ENCODE measurements around the gene PHF2.

Gene PHF2

DNA sequence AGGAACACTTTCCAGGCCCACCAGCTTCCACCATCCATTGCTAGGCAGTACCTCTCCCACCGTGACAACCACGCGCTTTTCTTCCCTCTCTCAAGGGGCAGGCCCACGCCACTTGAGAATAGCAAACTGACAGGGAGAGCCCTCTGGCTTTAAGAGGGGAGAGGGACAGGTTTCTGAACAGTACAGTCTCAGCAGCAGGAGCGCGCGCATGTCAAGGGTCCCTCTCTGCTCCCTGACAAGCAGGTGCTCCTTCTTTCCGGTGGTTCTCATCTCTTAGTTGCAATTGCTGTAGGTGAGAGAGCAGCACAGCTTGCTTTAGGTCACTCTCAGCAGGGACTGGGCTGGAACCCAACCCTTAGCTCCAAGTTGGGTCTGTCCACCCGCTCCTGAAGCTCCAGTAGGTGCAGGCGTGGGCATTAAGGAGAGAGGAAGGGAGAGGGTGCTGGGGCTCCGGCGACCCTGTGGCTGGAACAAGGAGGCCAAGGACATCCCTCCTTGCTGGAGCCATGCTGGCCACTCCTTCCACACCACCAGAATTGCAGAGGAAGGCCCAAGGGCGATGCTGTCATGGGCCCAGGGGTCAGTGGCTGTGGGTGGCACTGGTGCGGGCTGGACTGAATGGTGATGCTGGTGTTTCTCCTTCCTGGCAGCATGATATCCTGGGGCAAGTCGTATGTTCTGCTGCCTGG, 9.0 kb upstream of the PHF2 start:
- DNase-seq (ENCODE audit: low read depth in 2 of 3, low spot score in 1 of 3), result no peak

DNA sequence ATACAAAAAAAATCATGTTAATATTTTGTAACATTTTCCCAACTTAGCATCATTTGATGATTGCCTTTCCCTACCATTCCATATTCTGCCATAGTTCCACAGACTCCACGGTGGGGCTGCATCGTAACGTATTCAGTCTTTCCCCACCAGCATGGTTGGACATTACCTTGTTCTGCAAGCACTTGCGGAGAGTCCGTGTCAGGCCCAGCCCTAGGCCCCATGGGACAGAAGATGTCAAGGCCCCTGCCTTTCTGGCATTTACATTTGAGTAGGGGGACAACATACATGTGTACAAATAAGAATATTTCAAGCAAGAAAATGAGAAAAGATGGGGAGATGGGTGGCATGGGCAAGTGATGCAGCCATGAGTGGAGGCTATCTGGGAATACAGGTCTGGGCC, 8.2 kb upstream of the PHF2 start:
- no peak for DNase-seq (ENCODE audit: low read depth in 2 of 3, low spot score in 1 of 3)

DNA sequence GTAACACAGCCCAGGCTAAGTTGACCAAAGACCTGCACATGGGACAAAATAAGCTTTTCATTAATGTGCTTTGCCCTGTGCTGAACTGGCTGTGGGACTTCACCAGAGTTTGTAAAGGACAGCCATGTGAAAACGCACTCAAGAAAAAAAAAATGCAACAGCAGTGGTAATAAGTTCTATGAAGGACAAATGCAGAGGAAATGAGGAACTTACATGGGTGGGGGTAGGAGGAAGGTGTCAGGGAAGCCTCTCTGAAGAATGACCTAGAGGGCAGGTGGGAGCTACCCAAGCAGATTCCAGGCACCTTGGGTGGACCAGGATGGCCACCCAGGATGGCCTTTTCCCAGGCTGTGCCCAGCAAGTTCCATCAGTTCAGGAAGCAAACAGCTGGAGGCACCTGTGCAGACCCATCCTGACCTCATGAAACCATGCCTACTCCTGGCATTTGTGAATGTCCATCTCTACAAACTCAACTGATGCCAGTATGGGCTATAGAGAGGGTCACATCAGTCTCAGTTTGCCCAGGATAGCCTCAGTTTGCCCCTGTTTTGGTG, 6.7 kb upstream of the PHF2 start:
- no peak for DNase-seq (ENCODE audit: low read depth in 2 of 3, low spot score in 1 of 3)

DNA sequence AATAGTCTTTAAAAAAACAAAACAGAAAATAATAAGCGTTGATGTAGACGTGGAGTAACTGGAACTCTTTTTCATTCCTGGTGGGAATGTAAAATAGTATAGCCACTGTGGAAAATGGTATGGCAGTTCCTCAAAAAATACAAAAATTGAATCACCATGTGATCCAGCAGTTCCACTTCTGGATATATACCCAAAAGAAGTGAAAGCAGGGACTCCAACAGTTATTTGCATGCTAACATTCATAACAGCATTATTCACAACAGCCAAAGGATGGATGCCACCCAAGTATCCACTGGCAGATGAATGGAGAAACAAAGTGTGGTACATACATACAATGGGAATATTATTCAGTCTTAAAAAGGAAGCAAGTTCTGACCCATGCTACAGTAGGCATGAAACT, 4.2 kb upstream of the PHF2 start:
- no peak for DNase-seq (ENCODE audit: low read depth in 2 of 3, low spot score in 1 of 3)

DNA sequence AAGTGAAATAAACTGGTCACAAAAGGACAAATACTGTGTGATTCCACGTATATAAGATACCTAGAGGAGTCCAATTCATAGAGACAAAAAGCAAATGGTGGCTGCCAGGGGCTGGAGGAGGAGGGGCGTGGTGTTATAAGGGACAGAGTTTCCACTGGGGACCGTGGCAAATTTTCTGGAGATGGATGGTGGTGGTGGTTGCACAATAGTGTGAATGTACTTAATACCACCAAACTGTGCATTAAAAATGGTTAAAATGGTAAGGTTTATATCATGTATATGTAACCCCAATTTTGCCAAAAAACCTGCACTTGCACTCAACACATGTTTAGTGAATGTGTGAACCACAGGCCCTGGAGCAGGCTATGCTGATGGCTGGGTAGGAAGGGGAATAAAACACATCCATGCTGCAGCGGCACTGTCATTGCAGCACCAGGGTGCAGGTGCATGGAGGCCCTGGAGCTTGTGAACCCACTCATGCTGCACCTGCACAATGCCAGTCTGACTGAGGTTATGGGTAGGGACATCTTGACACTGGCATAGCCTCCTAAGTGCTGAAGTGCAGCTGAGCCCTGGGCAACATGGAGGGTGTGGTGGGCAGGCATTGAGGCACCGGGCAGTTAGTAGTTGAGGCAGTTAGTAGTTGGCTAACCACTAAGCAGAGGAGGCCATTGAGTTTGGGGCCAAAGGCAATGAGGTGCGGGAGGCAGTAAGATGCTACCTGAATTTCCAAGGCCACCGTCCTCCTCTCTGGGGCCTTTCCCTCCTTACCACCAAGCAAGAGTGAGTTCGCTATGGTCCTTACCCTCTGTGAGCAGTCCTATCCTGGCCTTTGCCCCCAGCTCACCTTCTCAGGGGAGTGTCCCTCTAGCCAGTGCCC, 3.5 kb upstream of the PHF2 start:
- DNase-seq (ENCODE audit: low read depth in 2 of 3, low spot score in 1 of 3), result no peak

DNA sequence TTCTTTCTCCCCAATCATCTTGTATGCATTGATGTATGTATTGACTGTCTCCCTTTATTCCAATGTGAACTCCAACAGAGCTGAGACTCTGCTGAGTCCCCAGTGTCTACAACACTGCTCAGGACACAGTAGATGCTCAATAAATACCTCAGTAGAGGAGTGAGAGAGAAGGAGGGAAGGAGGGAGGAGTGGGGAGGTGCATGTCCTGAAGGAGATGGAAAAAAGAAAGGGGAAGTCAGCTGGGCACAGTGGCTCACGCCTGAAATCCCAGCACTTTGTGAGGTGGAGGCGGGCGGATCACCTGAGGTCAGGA, 2.9 kb upstream of the PHF2 start:
- no peak for DNase-seq (ENCODE audit: low read depth in 2 of 3, low spot score in 1 of 3)

DNA sequence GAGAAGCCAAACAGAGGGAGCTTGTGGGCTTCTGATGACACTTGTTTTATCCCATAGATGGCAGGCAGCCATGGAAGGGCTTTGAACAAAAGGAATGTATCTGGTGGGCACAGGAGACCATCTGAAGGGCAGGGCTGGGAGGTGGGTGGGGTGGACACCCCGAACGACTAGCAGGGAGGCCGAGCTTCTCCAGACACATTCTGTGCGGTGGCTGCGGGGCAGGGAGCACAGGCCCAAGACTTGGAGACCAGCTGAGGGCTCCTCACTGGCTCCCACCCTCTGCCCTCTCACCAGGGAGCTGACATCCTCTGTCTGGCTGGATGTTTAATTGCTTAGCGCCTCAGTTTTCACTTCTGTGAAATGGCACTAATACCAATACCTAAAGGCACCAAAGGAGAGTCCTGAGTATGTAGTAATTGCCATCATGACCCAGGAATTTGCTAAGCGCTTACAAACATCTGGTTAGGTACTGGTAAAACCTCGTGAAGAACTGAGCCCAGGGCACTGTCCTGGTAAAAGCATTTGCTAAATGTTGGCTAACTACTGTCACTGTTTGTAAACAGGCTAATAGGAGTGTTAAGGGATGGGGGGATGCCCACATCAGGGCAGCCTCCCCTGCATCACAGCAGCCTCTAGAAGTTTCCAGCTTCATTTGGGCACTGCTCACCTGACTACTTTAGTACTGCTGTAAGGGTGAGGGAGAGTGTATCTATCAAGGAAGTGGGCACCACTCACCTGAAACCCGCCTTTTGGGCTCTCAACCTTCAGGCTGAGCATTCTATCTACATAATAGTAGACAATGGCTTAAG, 2.1 kb upstream of the PHF2 start:
- DNase-seq (ENCODE audit: low read depth in 2 of 3, low spot score in 1 of 3), result no peak

DNA sequence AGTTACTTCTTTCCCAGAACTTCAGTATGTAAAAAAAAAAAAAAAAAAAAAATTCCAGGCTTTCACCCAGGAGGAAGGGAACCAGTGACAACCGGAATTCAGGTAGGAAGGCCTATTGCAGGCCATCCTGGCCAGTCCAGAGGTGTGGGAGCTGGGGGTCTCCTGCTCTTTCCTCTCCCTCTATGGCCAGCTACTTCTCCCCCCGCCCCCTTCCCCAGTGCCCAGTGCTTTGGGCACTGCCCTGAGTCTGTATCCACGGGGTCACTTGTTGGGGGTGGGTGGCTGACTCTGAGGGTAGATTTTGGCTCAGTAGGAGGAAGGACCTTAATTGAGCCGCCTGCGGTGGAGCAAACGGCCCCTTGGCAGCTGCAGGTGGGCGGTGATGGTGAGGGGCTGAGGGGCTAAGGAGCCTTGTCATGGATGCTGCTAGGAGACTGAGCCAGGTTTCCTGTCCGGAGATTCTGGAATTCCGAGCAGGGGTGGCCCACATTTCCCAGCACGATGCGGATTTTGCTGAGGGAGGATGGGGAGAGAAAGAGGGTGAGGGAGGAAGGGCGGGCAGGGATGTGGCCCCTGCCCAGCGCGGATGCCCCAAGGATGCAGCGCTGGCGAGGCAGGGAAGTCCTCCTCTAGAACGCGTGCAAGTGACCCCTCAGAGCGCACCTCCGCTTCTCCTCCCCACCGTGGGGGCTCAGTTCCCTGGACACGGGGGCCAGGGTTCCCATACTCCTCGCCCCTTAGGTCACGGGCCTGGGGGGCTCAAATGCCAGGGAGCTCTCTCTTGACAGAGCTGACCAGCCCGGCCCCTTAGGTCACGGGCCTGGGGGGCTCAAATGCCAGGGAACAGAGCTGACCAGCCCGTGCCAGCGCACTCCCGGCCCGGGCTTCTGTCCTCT, 1.2 kb upstream of the PHF2 start:
- no peak for DNase-seq (ENCODE audit: low read depth in 2 of 3, low spot score in 1 of 3)

DNA sequence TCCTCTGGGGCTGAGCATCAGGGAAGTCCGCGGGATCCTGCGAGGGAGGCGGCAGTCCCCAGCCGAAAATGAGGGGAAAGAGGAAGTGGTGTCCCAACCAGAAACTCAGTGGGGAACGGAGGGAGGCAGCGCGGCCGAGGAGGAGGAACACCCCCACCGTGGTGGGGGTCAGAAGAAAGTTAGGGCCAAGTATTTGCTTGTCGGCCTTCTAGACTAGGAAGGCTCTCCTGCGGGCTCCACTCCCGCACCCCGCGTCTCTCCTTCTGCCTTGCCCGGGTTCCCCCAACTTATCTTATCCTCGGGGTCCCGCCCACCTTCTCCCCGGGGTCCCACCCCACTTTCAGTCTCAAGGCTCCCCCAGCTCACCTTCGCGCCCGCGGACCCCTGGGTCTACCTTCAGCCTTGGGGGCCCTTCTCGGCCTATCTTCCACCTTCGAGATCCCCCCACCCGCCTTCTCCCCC, 557 bp upstream of the PHF2 start:
- peak in 1 of 3 donors; percentile 42 for DNase-seq (ENCODE audit: low read depth in 2 of 3, low spot score in 1 of 3)

DNA sequence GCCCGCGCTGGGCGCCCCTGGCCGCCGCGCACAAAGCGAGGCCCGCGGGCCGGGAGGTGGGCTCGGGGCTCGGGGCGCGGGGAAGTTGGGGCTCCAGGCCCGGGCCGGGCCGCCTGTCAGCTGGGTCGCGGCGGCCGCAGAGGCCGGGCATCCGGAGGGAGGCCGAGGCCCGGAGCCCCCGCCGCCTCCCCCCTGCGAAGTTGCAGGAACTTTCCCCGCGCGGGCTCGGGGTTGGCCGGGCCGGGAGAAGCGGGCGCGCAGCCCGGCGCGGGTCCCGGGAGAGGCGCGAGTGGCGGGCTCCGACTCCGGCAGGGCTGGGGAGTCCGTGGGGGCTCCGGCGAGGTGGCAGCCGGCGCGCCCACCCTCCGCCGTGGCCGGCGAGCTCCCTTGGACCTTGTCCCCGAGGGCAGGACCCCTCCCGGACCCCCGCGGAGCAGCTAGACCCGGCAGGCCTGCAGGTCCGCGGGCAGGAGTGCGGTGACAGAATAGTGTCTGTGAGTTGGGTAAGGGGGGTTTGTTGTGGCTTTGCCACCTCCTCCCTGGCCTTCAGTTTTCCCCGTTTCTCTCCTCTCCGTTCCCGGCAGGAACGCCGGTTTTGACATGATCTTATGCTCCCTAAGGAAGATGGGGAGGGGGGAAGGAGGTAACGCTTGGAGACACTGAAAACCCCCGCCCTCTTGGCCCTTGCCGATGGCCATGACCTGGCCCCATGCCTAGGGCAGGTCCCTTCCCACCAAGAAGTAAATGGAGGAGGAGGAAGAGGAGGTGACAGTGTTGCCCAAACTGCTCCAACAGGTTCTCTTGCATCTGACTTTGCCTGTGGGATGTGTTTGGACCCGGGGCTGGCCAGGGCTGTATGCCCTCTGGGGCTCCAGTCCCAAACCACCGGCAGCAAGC, 942 bp downstream of the PHF2 start:
- DNase-seq (ENCODE audit: low read depth in 2 of 3, low spot score in 1 of 3), result no peak

DNA sequence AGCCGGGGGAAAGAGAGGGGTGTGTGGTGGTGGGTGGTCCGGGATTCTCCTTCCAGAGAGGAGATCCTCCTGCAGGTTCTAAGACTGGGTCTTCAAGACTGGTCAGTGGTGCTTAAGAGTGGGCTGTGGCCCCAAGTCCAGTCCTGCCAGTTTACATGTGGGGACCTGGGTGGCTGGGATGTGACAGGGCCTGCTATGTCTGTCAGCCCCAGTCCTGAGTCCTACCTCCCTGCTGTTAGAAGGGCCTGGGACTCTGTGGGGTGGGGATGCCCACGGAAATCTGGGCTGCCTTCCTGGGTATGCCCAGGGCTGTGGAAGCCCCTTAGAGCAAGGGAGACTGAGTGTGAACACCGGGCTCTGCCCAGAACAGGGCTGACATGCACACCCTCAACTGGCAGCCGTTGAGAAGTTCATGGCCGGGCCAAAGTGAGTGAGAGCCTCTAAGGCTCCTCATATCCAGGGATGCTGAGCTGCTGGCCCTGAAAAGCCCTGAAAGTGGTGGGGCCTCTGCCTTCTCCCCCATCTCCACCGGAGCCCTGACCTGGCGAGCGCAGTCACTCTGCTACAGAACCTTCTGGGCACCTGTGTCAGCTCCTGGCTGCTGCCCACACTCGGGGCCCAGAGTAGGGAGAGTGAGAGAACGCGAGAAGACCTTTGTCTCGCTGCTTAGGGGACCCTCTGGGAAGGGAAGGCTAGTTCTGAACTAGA, 1.7 kb downstream of the PHF2 start:
- DNase-seq (ENCODE audit: low read depth in 2 of 3, low spot score in 1 of 3), result no peak

DNA sequence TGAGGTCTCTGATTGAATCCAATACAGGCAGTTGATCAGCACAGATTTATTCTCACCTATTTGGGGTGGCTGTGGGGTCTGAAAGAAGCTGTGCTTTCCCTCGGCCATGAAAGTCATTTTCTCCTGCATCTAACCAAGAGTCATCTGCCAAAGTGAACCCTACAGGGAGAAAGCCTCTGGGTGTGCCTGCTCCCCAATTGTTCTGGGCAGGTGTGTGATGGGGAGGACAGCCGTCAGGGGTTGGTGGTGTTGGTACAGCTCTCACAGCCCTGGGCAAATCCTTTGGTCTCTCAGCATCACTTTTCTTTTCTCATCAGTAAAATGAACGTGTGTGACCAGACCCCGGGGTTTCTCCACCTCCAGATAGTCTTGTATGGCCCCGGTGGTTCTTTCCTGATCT, 2.5 kb downstream of the PHF2 start:
- DNase-seq (ENCODE audit: low read depth in 2 of 3, low spot score in 1 of 3), result no peak

DNA sequence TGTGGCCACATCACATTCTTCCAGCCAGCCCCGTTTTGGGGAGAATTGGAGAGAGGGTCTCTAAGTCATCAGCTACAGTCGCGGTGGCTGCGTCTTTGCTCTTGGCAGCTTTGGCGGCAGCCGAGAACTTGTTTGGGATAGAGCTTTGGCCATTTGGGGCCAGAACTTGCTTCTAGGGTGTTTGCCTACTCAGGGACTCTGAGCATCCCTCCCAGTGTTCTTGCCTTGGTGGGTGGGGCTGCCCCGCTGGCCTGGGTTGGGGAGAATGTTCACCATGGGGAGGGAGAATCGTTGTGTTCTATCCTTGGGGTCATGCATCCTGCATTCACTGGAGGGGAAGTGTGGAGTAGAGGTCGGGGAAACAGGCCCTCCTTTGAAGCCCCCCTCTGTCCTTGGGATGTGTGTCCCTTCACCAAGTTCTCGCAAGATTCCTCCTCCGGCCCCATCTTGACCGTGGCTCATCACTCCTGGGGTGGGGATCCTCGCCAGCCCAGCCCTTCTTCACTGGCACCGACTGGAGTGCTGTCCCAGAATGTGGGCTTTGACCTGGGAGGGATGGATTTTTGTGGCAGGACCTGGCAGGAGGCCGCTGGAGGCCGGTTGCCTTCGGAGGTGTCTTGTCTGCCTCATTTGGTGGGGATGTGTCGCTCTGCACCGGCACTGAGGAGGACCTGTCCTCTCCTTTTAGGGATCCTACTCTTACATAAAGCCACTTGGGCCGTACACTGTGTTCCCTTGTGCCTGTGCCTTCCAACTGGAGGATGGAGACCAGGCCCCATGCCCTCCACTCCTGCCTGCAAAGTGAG, 3.5 kb downstream of the PHF2 start:
- DNase-seq (ENCODE audit: low read depth in 2 of 3, low spot score in 1 of 3), result no peak

DNA sequence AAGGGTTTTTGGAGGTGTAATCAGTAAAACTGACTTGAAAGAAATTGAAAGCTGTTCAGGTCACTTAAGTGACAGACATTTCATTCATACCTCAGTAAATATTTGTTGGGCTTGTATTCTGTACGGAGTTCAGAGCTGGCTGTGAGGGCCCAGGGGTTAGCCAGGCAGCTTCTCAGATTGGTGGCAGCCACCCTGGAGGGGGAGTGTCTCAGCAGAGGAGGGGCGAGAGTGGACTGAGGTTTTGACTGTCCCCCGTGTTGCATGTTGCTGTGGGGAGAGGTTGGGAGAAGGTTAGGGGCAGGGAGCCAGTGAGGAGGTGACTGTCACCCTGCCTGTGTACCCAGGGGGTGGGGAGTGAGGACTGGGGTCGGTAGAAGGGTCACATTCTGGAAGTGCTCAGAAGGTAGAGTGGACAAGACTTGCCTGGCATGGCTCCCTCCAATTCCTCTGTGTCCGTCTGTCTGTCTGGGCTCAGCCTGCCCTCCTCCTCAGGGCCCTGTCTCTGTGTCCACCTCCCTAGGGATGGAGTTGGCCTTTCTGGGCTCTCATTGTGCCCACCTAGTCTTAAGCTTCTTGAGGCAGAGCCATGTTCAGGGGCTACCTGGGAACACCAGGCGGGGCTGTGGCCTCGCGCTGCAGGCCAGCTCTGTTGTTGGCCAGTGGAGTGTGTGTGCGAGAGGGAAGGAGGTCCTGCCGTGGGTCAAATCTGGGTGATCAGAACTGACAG, 4.4 kb downstream of the PHF2 start:
- DNase-seq (ENCODE audit: low read depth in 2 of 3, low spot score in 1 of 3), result no peak

DNA sequence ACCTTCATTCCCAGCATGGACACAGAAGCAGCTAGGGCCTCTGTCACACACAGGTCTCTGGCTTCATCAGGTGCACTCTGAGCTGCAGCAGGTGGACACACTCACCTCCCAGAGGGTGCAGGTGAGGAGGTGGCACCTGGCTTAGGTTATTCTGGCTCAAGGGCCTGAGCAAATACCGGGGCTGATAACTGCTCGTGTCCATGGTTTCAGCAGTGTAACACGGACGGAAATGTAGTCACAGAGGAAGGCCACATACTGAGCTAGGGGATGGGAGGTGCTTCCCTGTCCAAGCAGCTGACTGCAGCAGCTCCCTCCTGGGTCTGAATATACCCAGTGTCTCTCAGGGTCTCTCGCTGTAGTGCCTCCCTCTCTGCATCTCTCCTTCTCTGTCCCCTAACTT, 5.7 kb downstream of the PHF2 start:
- DNase-seq (ENCODE audit: low read depth in 2 of 3, low spot score in 1 of 3), result no peak

DNA sequence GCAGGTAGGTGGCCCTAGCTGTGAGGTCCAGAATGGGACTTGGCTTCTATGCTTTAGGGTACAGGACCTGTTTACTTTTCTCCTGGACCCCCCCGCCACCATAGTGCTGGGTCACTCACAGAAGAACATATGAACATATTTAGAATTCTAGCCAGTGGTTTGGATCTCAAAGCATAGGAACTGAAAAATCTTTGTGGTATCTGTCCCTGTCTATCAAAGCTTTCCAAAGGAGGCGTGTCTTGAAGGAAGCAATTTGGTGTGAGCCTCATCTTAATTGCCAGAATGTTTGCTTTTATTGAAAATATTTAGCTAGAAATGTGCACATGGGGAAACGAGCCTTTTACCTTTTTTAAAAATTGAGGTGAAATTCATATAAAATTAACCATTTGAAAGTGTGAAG, 6.2 kb downstream of the PHF2 start:
- no peak for DNase-seq (ENCODE audit: low read depth in 2 of 3, low spot score in 1 of 3)

DNA sequence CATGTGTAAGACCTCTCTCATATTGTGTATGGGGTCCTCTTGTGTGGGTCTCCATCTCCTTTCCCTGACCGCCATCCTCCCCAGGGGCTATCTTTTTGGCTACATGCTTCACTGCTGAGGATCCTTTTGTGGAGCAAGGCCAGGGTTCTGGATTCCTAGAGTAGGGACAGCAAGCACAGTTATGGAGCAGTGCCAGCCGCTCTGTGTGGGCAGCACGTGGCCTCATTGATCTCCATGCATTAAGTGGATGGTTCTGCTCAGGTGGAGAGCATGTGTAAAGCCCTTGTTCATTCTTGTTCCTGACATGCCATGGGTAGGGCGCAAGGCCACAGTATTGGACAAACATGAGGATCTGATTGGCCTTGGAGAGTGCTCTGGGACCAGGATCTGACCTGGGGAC, 8.9 kb downstream of the PHF2 start:
- DNase-seq (ENCODE audit: low read depth in 2 of 3, low spot score in 1 of 3), result no peak

DNA sequence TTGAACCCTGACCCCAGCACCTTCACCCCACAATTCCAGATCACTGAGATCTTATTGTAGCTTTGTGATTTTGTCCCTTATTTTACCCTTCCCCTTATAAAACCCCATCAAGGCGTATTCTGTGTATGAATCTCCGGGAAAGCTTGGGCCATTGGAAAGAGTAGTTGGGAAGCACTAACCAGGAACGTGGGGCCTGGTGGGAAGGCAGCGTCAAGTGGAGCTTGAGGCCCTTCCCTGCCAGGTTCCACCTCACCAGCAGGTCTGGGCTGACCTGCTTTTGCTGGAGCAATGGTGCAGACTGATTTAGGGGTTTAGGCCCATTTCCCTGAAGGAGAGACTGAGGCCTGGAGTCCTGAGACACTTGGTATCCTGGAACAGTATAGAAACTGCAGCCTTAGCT, 9.3 kb downstream of the PHF2 start:
- DNase-seq (ENCODE audit: low read depth in 2 of 3, low spot score in 1 of 3), result no peak
